Central memory CD8-positive, alpha-beta T cell (primary cell): ENCODE results near the gene ANTKMT.

Experiments used
- ATAC-seq: fragments of 150-1000 bp; cut with Tn5 transposase; replicated peaks from 2 replicates; pipeline ENCODE4 v1.10.0; 2022; ENCODE audit warnings: mild to moderate bottlenecking, moderate FRiP score, moderate number of reproducible peaks; ENCODE audit not compliant: poor library complexity, severe bottlenecking; ENCODE audit errors: extremely low read depth
- DNase-seq, 2 donors: peaks; one replicate each; pipeline ENCODE4 v3.0.0; 2021; ENCODE audit warnings: low spot score in 2 of 2
- H3K27ac Mint-ChIP-seq: one replicate; pipeline ENCODE4 v1.8.0; 2022; ENCODE audit warnings: low read depth, mild to moderate bottlenecking, moderate library complexity, mixed read lengths
- H3K27me3 Mint-ChIP-seq: one replicate; pipeline ENCODE4 v1.8.0; 2022; ENCODE audit warnings: mixed read lengths
- H3K36me3 Mint-ChIP-seq: one replicate; pipeline ENCODE4 v1.8.0; 2022; ENCODE audit warnings: mild to moderate bottlenecking, moderate library complexity, mixed read lengths; ENCODE audit not compliant: insufficient read depth
- H3K4me1 Mint-ChIP-seq: one replicate; pipeline ENCODE4 v1.8.0; 2022; ENCODE audit warnings: mixed read lengths
- H3K4me3 Mint-ChIP-seq: one replicate; pipeline ENCODE4 v1.8.0; 2022; ENCODE audit warnings: mild to moderate bottlenecking, moderate library complexity, mixed read lengths
- H3K9me3 Mint-ChIP-seq: one replicate; pipeline ENCODE4 v1.8.0; 2022; ENCODE audit warnings: mixed read lengths

The ANTKMT gene

GRCh38 chr16:732936-733335, 12.0 kb downstream of the ANTKMT start:
- Mint-ChIP-seq H3K36me3 (peaks cover 30% of the 10 kb centered on the region), H3K4me3 (no peak overlapping the region), H3K27ac (no peak overlapping the region), H3K27me3 (no peaks in the 10 kb centered on the region), H3K9me3 (no peaks in the 10 kb centered on the region), H3K4me1 (peaks cover 6% of the 10 kb centered on the region)
- no peak for DNase-seq
- no peak for ATAC-seq

GRCh38 chr16:733382-734207, 12.6 kb downstream of the ANTKMT start:
- Mint-ChIP-seq H3K4me1 (peaks cover 6% of the 10 kb centered on the region), H3K36me3 (peaks cover 34% of the 10 kb centered on the region), H3K9me3 (no peaks in the 10 kb centered on the region), H3K4me3 (no peak overlapping the region), H3K27ac (no peak overlapping the region), H3K27me3 (no peaks in the 10 kb centered on the region)
- DNase-seq: no peak
- no peak for ATAC-seq

GRCh38 chr16:734208-734980, 13.4 kb downstream of the ANTKMT start:
- H3K4me3 Mint-ChIP-seq: no peak overlapping the region
- peaks cover 6% of the 10 kb centered on the region for H3K4me1 Mint-ChIP-seq
- peaks cover 37% of the 10 kb centered on the region for H3K36me3 Mint-ChIP-seq
- ATAC-seq (no peak), DNase-seq (no peak)
- no peak overlapping the region for H3K27ac Mint-ChIP-seq
- no peaks in the 10 kb centered on the region for H3K27me3 Mint-ChIP-seq
- H3K9me3 Mint-ChIP-seq: no peaks in the 10 kb centered on the region

GRCh38 chr16:734981-735881, 14.3 kb downstream of the ANTKMT start:
- H3K36me3 Mint-ChIP-seq: peaks cover 38% of the 10 kb centered on the region
- H3K4me3 Mint-ChIP-seq: no peak overlapping the region
- H3K9me3 Mint-ChIP-seq: no peaks in the 10 kb centered on the region
- peaks cover 6% of the 10 kb centered on the region for H3K4me1 Mint-ChIP-seq
- ATAC-seq: no peak
- DNase-seq: no peak
- H3K27ac Mint-ChIP-seq: no peak overlapping the region
- no peaks in the 10 kb centered on the region for H3K27me3 Mint-ChIP-seq

- Mint-ChIP-seq H3K27ac (no peak overlapping the region), H3K4me3 (no peak overlapping the region), H3K27me3 (no peaks in the 10 kb centered on the region), H3K36me3 (peaks cover 36% of the 10 kb centered on the region), H3K4me1 (peaks cover 6% of the 10 kb centered on the region), H3K9me3 (no peaks in the 10 kb centered on the region)
- DNase-seq: no peak
- ATAC-seq: no peak
Observed at GRCh38 chr16:735982-736453, 15.1 kb downstream of the ANTKMT start.

- Mint-ChIP-seq H3K27me3 (no peaks in the 10 kb centered on the region), H3K4me3 (no peak overlapping the region), H3K27ac (no peak overlapping the region), H3K4me1 (peaks cover 6% of the 10 kb centered on the region), H3K36me3 (peaks cover 37% of the 10 kb centered on the region), H3K9me3 (no peaks in the 10 kb centered on the region)
- DNase-seq (no peak), ATAC-seq (no peak)
Observed at GRCh38 chr16:736936-737481, 16.1 kb downstream of the ANTKMT start.

- ATAC-seq (no peak), DNase-seq (no peak)
- H3K27me3 Mint-ChIP-seq: no peaks in the 10 kb centered on the region
- H3K4me1 Mint-ChIP-seq: peaks cover 6% of the 10 kb centered on the region
- H3K36me3 Mint-ChIP-seq: peaks cover 31% of the 10 kb centered on the region
- no peaks in the 10 kb centered on the region for H3K9me3 Mint-ChIP-seq
- peak overlapping the region; percentile 69 for H3K4me3 Mint-ChIP-seq
- H3K27ac Mint-ChIP-seq: no peak overlapping the region
Observed at GRCh38 chr16:739560-740458, 18.9 kb downstream of the ANTKMT start.

GRCh38 chr16:740459-740763, 19.5 kb downstream of the ANTKMT start:
- Mint-ChIP-seq H3K27ac (no peak overlapping the region), H3K9me3 (no peaks in the 10 kb centered on the region), H3K36me3 (peaks cover 31% of the 10 kb centered on the region), H3K4me3 (peak overlapping the region; percentile 69), H3K4me1 (peaks cover 1% of the 10 kb centered on the region), H3K27me3 (no peaks in the 10 kb centered on the region)
- ATAC-seq (peak; percentile 21), DNase-seq (no peak)

- no peaks in the 10 kb centered on the region for H3K9me3 Mint-ChIP-seq
Observed at GRCh38 chr16:740764-741505, 20.0 kb downstream of the ANTKMT start, which contains the start of gene CIAO3. Gene CIAO3 (minus strand): TSS chr16:740997. CDS start chr16:740985, 12 bp downstream.

GRCh38 chr16:741986-742629, 21.2 kb downstream of the ANTKMT start:
- ATAC-seq (no peak), DNase-seq (no peak)
- Mint-ChIP-seq H3K27ac (no peak overlapping the region), H3K27me3 (no peaks in the 10 kb centered on the region), H3K9me3 (no peaks in the 10 kb centered on the region), H3K4me3 (peak overlapping the region; percentile 69), H3K36me3 (peaks cover 18% of the 10 kb centered on the region), H3K4me1 (no peaks in the 10 kb centered on the region)

More at GRCh38 chr16:740764-741505, 20.0 kb downstream of the ANTKMT start, which contains the start of gene CIAO3:
- Mint-ChIP-seq H3K27ac (no peak within 1 kb of the TSS), H3K27me3 (no peaks in the 10 kb centered on the region), H3K36me3 (peaks cover 27% of the 10 kb centered on the region), H3K4me3 (peak within 1 kb of the TSS; percentile 69), H3K4me1 (no peaks in the 10 kb centered on the region)
- ATAC-seq: peak; percentile 85
- DNase-seq: peak; percentile 88 to 97
